ENCODE measurements around the gene PNKP. TPM values are rescaled to one million over a fixed set of nuclear protein-coding genes. Genes with fewer than 3 reads are reported as not detected.
A peak's percentile ranks its signal among the peaks of the same experiment; 100 is the strongest.

Gene PNKP
- 56.3 TPM for polyA plus RNA-seq (2013, experiment 1 of 2)
- polyA plus RNA-seq (2013, experiment 2 of 2): 62.9 TPM

DNA sequence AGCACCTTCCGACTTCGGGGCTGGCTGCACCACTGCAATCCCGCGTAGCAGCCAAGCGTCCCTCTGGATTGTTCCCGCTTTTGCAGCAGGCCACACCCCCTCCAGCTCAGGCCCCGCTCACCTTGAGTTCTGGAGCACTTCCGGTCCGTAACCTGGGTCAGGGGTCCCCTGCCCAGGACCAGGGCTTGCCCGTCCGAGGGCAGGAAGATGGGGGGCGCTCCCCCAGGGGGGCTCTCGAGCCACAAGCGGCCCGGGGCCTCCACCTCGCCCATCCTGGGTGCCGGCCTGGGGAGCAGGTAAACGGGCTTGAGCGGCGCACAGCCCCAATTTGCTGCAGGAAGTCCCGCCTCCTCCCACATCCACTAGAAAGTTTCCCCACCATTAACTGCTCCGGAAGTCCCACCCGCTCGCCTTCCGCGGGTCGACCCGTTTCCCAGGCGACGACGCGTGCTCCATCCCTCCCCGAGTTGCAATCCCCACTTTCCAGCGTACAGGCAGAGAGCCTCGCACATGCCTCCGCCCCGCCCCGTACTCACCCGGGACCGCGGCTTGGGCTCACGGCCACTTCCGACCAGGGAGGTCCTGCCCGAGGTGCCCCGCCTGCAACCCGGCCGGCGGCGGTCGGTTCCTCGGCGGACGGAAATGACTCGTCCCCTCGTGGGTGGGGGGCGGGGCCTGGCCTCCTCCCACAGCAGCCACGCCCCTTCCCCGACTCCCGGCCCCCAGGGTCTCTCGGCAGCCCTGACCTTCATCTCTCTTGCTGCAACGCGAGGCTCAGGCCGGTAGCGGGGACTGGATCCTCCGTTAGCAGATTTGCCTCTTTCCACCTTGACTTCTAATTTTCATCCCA lies at the start of gene PNKP:
Gene PNKP (minus strand): TSS at position 644 of the 850 bp plus-strand sequence. CDS start 372 bp downstream, at position 272.
- H2AFZ ChIP-seq (ENCODE audit: low read length): peak within 1 kb of the TSS; percentile 97
- H2BK120ac ChIP-seq (ENCODE audit: low read depth, low read length): no peak within 1 kb of the TSS
- peaks cover 24 to 45% of the 10 kb centered on the region in 2 donors for H3K36me3 ChIP-seq (replicated peaks in 1 of 2; ENCODE audit: control insufficient read depth in 2 of 2, insufficient read depth in 2 of 2, low read length in 2 of 2)
- peak; percentile 87 for DNase-seq (ENCODE audit: low spot score)
- H2BK5ac ChIP-seq (ENCODE audit: low read length): peak within 1 kb of the TSS; percentile 84
- H3K23ac ChIP-seq (ENCODE audit: low read depth, low read length, poor library complexity): peak within 1 kb of the TSS; percentile 89
- peaks cover 17 to 18% of the 10 kb centered on the region in 2 donors for H3K4me1 ChIP-seq (ENCODE audit: control insufficient read depth in 2 of 2, insufficient read depth in 1 of 2, low read depth in 1 of 2, low read length in 2 of 2)
- no peak within 1 kb of the TSS for H2BK15ac ChIP-seq (ENCODE audit: low read length)
- peak within 1 kb of the TSS; percentile 96 for H3K9ac ChIP-seq (ENCODE audit: low read depth, low read length, poor library complexity)
- H3K4me3 ChIP-seq (ENCODE audit: low read length in 2 of 2): peak within 1 kb of the TSS; percentile 86 to 97
- H2AK5ac ChIP-seq (ENCODE audit: low read depth, low read length): no peak within 1 kb of the TSS
- H4K8ac ChIP-seq (ENCODE audit: low read depth, low read length): no peak within 1 kb of the TSS
- H3K18ac ChIP-seq (ENCODE audit: low read length): peak within 1 kb of the TSS; percentile 97
- H3K4ac ChIP-seq (ENCODE audit: low read length): no peak within 1 kb of the TSS
- no CpG with 5 or more reads among the region's 65 CpGs for WGBS, 2 donors (ENCODE audit: extremely low coverage in 2 of 2, insufficient read length in 2 of 2, insufficient replicate concordance in 1 of 2)
- peak within 1 kb of the TSS; percentile 87 for H2BK12ac ChIP-seq (ENCODE audit: low read length)
- H3K4me2 ChIP-seq (ENCODE audit: insufficient read depth, low read length, poor library complexity, severe bottlenecking): peak within 1 kb of the TSS; percentile 67
- peak within 1 kb of the TSS; percentile 93 for H3K27ac ChIP-seq (replicated peaks; ENCODE audit: low read length)
- no peak within 1 kb of the TSS for H4K91ac ChIP-seq (ENCODE audit: low read depth, low read length, poor library complexity)
- no peaks in the 10 kb centered on the region for H3K27me3 ChIP-seq (ENCODE audit: control insufficient read depth in 3 of 3, insufficient read depth in 3 of 3, low read depth in 1 of 3, low read length in 3 of 3)
- peaks cover 3% of the 10 kb centered on the region for H3K79me1 ChIP-seq (ENCODE audit: low read depth, low read length)
- H3K14ac ChIP-seq (ENCODE audit: low read length): peak within 1 kb of the TSS; percentile 95
- H3K9me3 ChIP-seq (replicated peaks in 1 of 2; ENCODE audit: control insufficient read depth in 2 of 2, insufficient read depth in 1 of 2, low read depth in 1 of 2, low read length in 2 of 2): peaks cover 0 to 2% of the 10 kb centered on the region in 2 donors

- Histone ChIP-seq H3K14ac (ENCODE audit: low read length) (no peak overlapping the region), H3K9me3 (replicated peaks in 1 of 2; ENCODE audit: control insufficient read depth in 2 of 2, insufficient read depth in 1 of 2, low read depth in 1 of 2, low read length in 2 of 2) (peaks cover 5 to 7% of the 10 kb centered on the region in 2 donors), H3K36me3 (replicated peaks in 1 of 2; ENCODE audit: control insufficient read depth in 2 of 2, insufficient read depth in 2 of 2, low read length in 2 of 2) (peaks cover 41 to 88% of the 10 kb centered on the region in 2 donors), H3K4me1 (ENCODE audit: control insufficient read depth in 2 of 2, insufficient read depth in 1 of 2, low read depth in 1 of 2, low read length in 2 of 2) (peaks cover 0 to 3% of the 10 kb centered on the region in 2 donors), H3K18ac (ENCODE audit: low read length) (no peak overlapping the region), H2BK5ac (ENCODE audit: low read length) (no peak overlapping the region), H3K27ac (replicated peaks; ENCODE audit: low read length) (no peak overlapping the region), H3K79me1 (ENCODE audit: low read depth, low read length) (peaks cover 20% of the 10 kb centered on the region), H3K4me2 (ENCODE audit: insufficient read depth, low read length, poor library complexity, severe bottlenecking) (no peak overlapping the region), H2AK5ac (ENCODE audit: low read depth, low read length) (no peak overlapping the region), H3K9ac (ENCODE audit: low read depth, low read length, poor library complexity) (no peak overlapping the region), H3K27me3 (ENCODE audit: control insufficient read depth in 3 of 3, insufficient read depth in 3 of 3, low read depth in 1 of 3, low read length in 3 of 3) (no peaks in the 10 kb centered on the region), H4K8ac (ENCODE audit: low read depth, low read length) (no peak overlapping the region), H3K4me3 (ENCODE audit: low read length in 2 of 2) (no peak overlapping the region), H3K4ac (ENCODE audit: low read length) (no peak overlapping the region), H4K91ac (ENCODE audit: low read depth, low read length, poor library complexity) (no peak overlapping the region), H2BK12ac (ENCODE audit: low read length) (no peak overlapping the region), H2BK120ac (ENCODE audit: low read depth, low read length) (no peak overlapping the region), H2AFZ (ENCODE audit: low read length) (no peak overlapping the region), H3K23ac (ENCODE audit: low read depth, low read length, poor library complexity) (no peak overlapping the region), H2BK15ac (ENCODE audit: low read length) (no peak overlapping the region)
- WGBS, 2 donors (ENCODE audit: extremely low coverage in 2 of 2, insufficient read length in 2 of 2, insufficient replicate concordance in 1 of 2): no CpG with 5 or more reads among the region's 6 CpGs
- DNase-seq (ENCODE audit: low spot score): no peak
Observed at GRCh38 chr19:49915271-49915670, 47.9 kb upstream of the PNKP start.

DNA sequence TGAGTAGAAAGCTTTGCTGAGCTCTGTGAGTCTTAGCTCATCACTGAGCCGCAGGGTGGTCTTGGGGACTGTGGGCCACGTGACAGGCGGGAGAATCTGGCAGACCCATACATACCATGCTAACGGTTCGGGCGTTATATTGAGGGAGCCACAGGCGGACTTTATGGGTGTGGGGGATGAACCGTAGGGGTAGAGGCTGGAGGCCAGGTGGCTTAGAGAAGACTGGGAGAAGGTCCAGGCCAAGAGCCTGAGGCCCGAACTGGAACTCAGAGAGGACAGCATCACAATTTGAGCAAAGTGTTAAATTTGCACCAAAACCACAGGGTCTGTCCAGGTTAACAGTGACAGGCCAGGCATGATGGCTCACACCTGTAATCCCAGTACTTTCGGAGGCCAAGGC lies 46.3 kb upstream of the PNKP start:
- H3K18ac ChIP-seq (ENCODE audit: low read length): no peak overlapping the region

GRCh38 chr19:49912965-49913685 lies 45.7 kb upstream of the PNKP start:
- Histone ChIP-seq H3K27me3 (ENCODE audit: control insufficient read depth in 3 of 3, insufficient read depth in 3 of 3, low read depth in 1 of 3, low read length in 3 of 3) (no peaks in the 10 kb centered on the region), H2AK5ac (ENCODE audit: low read depth, low read length) (no peak overlapping the region), H4K91ac (ENCODE audit: low read depth, low read length, poor library complexity) (no peak overlapping the region), H4K8ac (ENCODE audit: low read depth, low read length) (no peak overlapping the region), H2BK12ac (ENCODE audit: low read length) (no peak overlapping the region), H3K4ac (ENCODE audit: low read length) (no peak overlapping the region), H2BK5ac (ENCODE audit: low read length) (no peak overlapping the region), H3K4me3 (ENCODE audit: low read length in 2 of 2) (no peak overlapping the region), H2BK120ac (ENCODE audit: low read depth, low read length) (no peak overlapping the region), H3K9ac (ENCODE audit: low read depth, low read length, poor library complexity) (peak overlapping the region; percentile 47), H3K36me3 (replicated peaks in 1 of 2; ENCODE audit: control insufficient read depth in 2 of 2, insufficient read depth in 2 of 2, low read length in 2 of 2) (peaks cover 54 to 93% of the 10 kb centered on the region in 2 donors), H3K18ac (ENCODE audit: low read length) (no peak overlapping the region), H3K14ac (ENCODE audit: low read length) (no peak overlapping the region), H2AFZ (ENCODE audit: low read length) (no peak overlapping the region), H2BK15ac (ENCODE audit: low read length) (no peak overlapping the region), H3K4me2 (ENCODE audit: insufficient read depth, low read length, poor library complexity, severe bottlenecking) (no peak overlapping the region), H3K23ac (ENCODE audit: low read depth, low read length, poor library complexity) (peak overlapping the region; percentile 26), H3K4me1 (ENCODE audit: control insufficient read depth in 2 of 2, insufficient read depth in 1 of 2, low read depth in 1 of 2, low read length in 2 of 2) (peaks cover 0 to 2% of the 10 kb centered on the region in 2 donors), H3K27ac (replicated peaks; ENCODE audit: low read length) (no peak overlapping the region), H3K9me3 (replicated peaks in 1 of 2; ENCODE audit: control insufficient read depth in 2 of 2, insufficient read depth in 1 of 2, low read depth in 1 of 2, low read length in 2 of 2) (peaks cover 5 to 7% of the 10 kb centered on the region in 2 donors), H3K79me1 (ENCODE audit: low read depth, low read length) (peaks cover 26% of the 10 kb centered on the region)
- no peak for DNase-seq (ENCODE audit: low spot score)
- no CpG with 5 or more reads among the region's 21 CpGs for WGBS, 2 donors (ENCODE audit: extremely low coverage in 2 of 2, insufficient read length in 2 of 2, insufficient replicate concordance in 1 of 2)

More for the DNA sequence above, 46.3 kb upstream of the PNKP start:
- no peak overlapping the region for H2AK5ac ChIP-seq (ENCODE audit: low read depth, low read length)
- no CpG with 5 or more reads among the region's 10 CpGs for WGBS, 2 donors (ENCODE audit: extremely low coverage in 2 of 2, insufficient read length in 2 of 2, insufficient replicate concordance in 1 of 2)
- no peak overlapping the region for H3K23ac ChIP-seq (ENCODE audit: low read depth, low read length, poor library complexity)
- H3K27ac ChIP-seq (replicated peaks; ENCODE audit: low read length): no peak overlapping the region
- H4K91ac ChIP-seq (ENCODE audit: low read depth, low read length, poor library complexity): no peak overlapping the region
- peaks cover 53 to 92% of the 10 kb centered on the region in 2 donors for H3K36me3 ChIP-seq (replicated peaks in 1 of 2; ENCODE audit: control insufficient read depth in 2 of 2, insufficient read depth in 2 of 2, low read length in 2 of 2)
- no peak overlapping the region for H2BK120ac ChIP-seq (ENCODE audit: low read depth, low read length)
- DNase-seq (ENCODE audit: low spot score): no peak
- no peak overlapping the region for H2AFZ ChIP-seq (ENCODE audit: low read length)
- H4K8ac ChIP-seq (ENCODE audit: low read depth, low read length): no peak overlapping the region
- no peak overlapping the region for H2BK15ac ChIP-seq (ENCODE audit: low read length)
- H3K9ac ChIP-seq (ENCODE audit: low read depth, low read length, poor library complexity): no peak overlapping the region
- H3K4me3 ChIP-seq (ENCODE audit: low read length in 2 of 2): no peak overlapping the region
- peaks cover 5 to 7% of the 10 kb centered on the region in 2 donors for H3K9me3 ChIP-seq (replicated peaks in 1 of 2; ENCODE audit: control insufficient read depth in 2 of 2, insufficient read depth in 1 of 2, low read depth in 1 of 2, low read length in 2 of 2)
- H3K4me1 ChIP-seq (ENCODE audit: control insufficient read depth in 2 of 2, insufficient read depth in 1 of 2, low read depth in 1 of 2, low read length in 2 of 2): peaks cover 0 to 2% of the 10 kb centered on the region in 2 donors
- H2BK5ac ChIP-seq (ENCODE audit: low read length): no peak overlapping the region
- H3K27me3 ChIP-seq (ENCODE audit: control insufficient read depth in 3 of 3, insufficient read depth in 3 of 3, low read depth in 1 of 3, low read length in 3 of 3): no peaks in the 10 kb centered on the region
- H2BK12ac ChIP-seq (ENCODE audit: low read length): no peak overlapping the region
- H3K14ac ChIP-seq (ENCODE audit: low read length): no peak overlapping the region
- H3K79me1 ChIP-seq (ENCODE audit: low read depth, low read length): peaks cover 23% of the 10 kb centered on the region
- H3K4ac ChIP-seq (ENCODE audit: low read length): no peak overlapping the region
- H3K4me2 ChIP-seq (ENCODE audit: insufficient read depth, low read length, poor library complexity, severe bottlenecking): no peak overlapping the region

All from neuronal stem cell (in vitro differentiated cells).